ENCODE results near the gene SH3D19.
"Not testable (repeated sequence)": the region's sequence is repeated elsewhere in the genome, so short reads cannot be mapped to it uniquely, and the experiment has no call there.

SH3D19 gene

DNA sequence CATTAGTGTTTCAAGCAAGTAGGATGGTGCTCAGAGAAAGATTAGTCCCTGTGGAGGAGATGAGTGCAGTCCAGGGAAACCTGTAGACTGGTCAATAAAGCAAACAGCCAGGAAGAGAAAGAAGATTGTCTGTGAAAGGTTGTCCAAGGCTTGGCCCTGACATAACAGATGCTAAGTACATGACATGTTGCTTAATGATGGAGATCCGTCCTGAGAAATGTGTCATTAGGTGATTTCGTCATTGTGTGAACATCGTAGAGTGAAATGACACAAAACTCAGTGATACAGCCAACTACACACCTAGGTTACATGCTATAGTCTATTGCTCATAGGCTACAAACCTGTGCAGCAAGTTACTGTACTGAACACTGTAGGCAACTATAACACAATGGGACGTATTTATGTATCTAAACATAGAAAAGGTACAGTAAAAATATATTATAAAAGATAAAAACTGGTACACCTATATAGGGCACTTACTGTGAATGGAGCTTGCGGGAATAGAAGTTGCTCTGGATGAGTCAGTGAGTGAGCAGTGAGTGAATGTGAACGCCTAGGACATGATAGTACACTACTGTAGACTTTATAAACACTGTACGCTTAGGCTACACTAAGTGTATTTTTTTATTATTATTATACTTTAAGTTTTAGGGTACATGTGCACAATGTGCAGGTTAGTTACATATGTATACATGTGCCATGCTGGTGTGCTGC lies 57.4 kb downstream of the SH3D19 start:
- DNase-seq (ENCODE audit: low spot score): peak; percentile 28

DNA sequence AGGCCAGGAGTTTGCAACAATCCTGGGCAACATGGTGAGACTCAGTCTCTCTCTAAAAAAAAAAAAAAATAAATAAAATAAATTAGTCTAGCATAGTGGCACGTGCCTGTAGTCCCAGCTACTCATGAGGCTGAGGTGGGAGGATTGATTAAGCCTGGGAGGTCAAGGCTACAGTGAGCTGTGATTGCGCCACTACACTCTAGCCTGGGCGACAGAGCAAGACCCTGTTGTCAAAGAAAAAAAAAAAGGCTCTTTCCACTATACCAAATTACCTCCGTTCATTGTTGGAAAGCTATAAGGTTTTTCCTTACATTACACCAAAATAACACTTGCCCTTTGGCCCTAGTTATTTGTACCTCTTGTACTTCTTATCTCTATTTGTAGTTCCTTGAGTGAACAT lies 58.3 kb downstream of the SH3D19 start:
- DNase-seq (ENCODE audit: low spot score): no peak

DNA sequence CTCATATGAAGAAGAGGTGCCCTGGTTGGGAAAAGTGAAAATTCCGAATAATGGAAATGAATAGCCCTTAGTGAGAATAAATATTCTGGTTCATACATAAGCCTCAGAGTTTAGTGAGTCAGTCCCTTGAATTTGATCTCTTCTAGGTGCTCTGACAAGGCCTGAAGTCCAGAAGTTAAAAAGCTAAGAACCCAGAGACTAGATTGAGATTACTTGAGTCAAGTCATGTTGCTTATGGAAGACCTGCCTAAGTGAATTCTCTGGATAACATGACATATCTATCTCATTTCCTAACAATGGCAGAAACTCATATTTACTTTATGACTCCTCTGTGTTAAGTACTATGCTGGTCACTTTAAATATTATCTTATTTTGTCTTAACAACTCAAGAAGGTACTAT lies 58.9 kb downstream of the SH3D19 start:
- no peak for DNase-seq (ENCODE audit: low spot score)

DNA sequence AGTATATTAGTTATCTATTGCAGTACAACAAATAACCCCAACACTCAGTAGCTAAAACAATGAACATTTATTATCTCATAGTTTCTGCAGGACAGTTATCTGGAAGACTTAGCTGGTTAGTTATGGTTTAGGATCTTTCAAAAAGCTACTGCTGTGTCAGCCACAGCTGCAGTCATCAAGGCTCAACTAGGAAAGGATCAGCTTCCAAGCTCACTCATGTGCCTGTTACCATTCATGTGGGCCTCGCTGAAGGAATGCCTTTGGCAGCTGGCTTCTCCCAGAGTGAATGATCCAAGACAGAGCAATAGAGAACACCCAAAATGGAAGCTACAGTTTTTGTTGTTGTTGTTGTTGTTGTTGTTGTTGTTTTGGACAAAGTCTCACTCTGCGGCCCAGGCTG lies 62.0 kb downstream of the SH3D19 start:
- DNase-seq (ENCODE audit: low spot score): no peak

DNA sequence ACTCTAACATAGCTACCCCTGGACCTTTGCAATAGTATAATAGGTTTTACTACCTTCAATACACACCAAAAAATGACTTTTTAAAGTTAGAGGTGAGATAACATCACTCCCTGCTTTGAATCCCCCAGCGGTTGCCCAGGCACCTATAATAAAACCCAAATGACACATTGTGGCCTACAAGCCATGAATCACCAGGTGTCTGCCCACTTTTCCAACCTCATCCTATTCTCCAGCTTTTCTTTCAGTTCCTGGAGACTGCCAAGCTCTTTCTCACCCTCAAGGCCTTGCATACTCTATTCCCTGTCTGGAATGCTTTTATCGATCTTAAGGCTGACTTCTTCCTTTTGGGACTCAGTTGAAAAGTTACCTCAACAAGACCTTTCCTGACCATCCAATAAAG lies 64.9 kb downstream of the SH3D19 start:
- DNase-seq (ENCODE audit: low spot score): no peak

DNA sequence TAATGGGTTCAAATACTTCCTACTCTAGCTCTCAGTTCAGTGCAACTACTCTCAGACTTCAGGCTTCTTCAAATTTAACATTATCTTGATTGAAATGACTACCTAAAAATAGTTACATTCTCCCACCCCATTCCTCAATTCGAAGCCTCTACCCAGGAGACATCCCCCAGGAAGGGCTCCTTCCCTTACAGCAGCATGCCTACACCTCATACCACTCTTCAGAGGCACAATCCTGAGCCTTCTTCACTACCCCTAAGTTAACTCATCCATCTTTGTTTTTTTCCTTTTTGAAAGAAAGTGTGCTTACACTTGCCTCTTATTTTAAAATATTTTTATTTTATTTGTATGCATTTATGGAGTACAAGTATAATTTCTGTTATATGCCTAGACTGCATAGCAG lies 65.7 kb downstream of the SH3D19 start:
- DNase-seq (ENCODE audit: low spot score): no peak

DNA sequence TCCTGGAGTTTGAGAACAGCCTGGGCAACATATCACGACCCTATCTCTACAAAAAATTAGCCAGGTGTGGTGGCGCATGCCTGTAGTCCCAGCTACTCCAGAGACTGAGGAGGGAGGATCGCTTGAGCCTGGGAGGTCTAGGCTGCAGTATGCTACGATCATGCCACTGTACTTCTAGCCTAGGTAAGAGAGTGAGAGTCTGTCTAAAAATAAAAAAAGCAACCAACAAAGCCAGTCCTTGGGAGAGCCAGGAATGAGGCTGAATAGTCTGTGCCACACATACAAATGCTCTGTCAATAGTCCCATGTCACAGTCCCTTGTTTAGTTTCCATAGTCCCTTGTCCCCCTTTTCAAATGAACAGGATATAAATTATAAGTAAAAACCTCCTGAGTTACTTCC lies 67.7 kb downstream of the SH3D19 start:
- DNase-seq (ENCODE audit: low spot score): no peak

DNA sequence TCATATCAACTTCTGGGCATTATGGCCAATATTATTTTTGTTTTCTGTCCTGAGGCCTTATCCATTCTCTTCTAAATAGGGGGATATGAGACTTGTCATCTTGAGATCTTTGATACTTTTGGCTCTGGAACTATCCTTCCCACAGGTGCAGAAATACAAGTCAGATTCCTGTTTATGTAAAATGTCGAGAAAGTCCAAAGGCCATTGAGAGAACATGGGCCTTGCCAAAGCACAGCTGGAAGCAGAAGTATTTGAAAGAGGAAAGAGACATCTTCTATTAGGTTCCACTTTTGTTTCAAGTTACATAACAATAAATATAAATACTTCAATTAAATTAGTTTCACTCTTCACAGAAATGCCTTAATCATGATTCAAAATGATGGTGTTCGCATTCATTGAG lies 69.3 kb downstream of the SH3D19 start:
- no peak for DNase-seq (ENCODE audit: low spot score)

DNA sequence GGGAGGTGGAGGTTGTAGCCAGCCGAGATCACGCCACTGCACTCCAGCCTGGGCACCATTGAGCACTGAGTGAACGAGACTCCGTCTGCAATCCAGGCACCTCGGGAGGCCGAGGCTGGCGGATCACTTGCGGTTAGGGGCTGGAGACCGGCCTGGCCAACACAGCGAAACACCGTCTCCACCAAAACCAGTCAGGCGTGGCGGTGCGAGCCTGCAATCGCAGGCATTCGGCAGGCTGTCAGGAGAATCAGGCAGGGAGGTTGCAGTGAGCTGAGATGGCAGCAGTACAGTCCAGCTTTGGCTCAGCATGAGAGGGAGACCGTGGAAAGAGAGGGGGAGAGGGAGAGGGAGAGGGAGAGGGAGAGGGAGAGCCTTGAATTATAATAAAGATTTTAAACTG lies 69.7 kb downstream of the SH3D19 start:
- not testable (repeated sequence) for DNase-seq (ENCODE audit: low spot score)

DNA sequence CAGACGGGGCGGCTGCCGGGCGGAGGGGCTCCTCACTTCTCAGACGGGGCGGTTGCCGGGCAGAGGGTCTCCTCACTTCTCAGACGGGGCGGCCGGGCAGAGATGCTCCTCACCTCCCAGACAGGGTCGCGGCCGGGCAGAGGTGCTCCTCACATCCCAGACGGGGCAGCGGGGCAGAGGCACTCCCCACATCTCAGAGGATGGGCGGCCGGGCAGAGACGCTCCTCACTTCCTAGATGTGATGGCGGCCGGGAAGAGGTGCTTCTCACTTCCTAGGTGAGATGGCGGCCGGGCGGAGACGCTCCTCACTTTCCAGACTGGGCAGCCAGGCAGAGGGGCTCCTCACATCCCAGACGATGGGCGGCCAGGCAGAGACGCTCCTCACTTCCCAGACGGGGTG lies 70.2 kb downstream of the SH3D19 start:
- not testable (repeated sequence) for DNase-seq (ENCODE audit: low spot score)

DNA sequence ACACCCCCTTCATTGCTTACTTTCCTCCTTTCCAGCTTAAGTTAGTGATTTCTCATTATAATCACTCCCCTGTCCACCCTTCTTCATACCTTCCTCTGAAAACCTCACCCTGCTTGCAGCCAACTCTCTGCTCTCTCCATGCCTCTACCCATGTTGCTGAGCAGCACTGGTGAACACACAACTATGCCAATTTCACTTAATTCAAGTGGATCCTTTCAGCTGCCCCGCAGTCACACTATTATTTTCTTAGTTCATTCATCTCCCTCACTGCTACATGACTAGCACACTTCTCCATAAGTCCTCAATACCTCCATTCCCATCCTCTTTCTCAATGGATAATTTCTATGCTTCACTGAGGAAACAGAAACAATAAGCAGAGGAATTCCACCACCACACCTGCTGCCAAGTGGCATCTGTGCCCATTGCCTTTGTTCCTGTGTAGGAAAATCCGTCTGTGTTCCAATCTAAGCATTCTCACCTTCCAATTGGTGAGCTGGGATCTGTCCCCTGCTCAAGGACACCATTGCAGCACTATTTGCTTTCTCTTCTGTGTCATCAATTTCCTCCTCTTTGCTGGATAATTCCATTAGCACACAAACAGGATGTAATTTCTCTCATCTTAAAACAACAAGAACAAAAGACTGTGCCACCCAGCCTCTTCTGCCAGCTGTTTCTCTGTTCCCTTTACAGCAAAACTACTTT lies 73.7 kb downstream of the SH3D19 start:
- DNase-seq (ENCODE audit: low spot score): no peak

DNA sequence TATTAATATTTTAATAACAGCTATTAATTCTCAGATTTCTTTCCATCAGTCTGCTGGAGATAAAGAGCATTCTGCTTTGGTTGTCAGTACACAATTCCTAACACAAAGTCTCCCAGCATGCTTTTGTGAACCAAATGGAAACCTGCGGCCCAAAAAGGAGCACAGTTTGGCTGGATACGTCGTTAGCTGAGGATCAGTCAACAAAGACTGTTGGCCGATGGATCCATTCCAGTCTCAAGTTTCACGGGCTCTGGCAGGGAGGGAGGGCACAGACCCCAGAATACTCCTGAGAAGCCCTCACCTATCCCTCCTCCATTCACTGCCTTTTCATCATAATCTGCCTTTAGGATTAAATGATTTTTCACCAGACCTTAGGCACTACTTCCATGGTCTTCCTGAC lies 74.7 kb downstream of the SH3D19 start:
- DNase-seq (ENCODE audit: low spot score): no peak

DNA sequence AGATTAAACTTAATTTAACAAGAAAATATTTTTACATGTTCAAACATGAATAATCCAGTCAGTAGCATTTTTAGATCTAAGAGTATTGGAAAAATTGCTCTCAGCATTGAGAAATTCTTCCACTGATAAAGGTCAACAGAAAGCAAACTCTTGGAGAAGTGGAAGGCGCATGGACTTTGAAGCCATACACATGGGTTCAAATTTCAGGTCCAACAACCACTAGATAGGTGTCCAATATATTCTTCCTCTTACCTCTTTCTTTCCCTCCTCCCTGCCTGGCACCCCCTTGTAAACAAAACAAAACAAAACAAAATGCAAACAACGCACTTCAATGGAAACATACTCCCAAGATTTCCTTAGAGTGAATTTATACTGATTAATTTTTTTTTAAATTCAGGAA lies 76.9 kb downstream of the SH3D19 start:
- DNase-seq (ENCODE audit: low spot score): peak; percentile 15

DNA sequence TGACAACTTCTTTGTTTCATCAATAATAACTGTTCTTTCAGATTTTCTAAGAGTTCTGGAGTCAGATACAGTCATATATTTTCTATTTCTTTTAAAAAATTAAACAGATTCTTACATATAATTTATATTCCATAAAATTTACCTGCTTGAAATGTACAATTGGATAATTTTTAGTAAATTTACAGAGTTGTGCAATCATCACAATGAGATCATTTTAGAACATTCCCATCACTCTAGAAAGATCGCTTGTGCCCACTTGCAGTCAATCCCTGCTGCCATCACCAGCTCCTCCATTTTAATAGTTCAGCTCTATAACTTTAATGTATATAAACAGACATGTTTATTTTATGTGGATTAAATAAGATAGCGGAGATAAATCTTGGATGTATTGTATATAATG lies 78.0 kb downstream of the SH3D19 start:
- no peak for DNase-seq (ENCODE audit: low spot score)

DNA sequence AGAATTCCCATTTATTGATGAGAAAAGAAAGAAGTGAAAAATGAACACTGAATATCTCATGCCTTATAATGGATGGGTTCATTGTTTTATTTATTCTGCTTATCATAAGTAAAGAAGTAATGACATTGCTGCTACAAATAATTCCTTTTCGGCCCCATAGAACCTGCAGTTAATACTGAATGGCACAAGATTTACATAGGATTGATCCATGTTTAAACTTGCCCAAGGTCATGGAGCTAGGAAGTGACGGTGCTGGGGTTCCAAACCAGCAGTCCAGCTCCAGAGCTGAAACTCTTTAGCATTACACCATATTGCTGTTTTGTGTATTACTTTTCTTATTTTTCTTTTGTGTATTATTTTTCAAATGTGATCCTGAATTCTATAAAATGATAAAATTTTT lies 78.7 kb downstream of the SH3D19 start:
- DNase-seq (ENCODE audit: low spot score): no peak

DNA sequence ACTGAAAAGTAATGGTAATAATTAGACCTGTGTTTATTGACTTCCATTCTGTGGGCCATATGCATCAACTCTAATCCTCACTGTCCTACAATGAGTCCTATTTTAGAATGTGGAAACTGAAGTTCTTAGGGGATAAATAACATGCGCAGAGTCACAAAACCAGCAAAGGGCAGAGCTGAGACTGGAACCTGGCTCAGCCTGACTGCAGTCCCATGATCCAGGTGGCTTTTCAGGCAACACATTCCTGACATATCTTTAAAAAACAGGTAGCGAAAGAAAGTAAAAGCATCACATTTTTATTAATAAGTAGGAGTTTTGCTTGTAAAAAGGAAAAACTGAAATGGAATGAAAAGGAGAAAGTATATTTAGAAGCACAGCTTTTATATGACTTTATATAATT lies 83.1 kb downstream of the SH3D19 start:
- DNase-seq (ENCODE audit: low spot score): no peak

DNA sequence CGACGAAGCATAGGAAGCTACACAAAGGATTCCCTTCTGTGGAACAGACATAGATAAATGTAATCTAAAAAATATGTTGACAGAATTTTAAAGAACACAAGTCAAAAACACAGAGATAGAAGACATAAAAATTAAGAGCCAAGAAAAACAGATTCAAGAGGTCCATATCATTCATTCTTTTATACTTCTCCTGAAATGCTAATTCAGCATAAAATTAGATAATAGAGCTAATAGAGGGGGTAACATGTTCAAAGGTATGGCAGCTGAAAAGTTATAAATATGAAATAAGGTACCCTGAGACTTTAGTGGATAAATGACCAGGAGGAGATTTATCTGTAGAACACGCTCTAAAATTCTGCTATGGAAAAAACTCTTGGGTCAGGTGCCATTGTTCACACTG lies 85.8 kb downstream of the SH3D19 start:
- no peak for DNase-seq (ENCODE audit: low spot score)

DNA sequence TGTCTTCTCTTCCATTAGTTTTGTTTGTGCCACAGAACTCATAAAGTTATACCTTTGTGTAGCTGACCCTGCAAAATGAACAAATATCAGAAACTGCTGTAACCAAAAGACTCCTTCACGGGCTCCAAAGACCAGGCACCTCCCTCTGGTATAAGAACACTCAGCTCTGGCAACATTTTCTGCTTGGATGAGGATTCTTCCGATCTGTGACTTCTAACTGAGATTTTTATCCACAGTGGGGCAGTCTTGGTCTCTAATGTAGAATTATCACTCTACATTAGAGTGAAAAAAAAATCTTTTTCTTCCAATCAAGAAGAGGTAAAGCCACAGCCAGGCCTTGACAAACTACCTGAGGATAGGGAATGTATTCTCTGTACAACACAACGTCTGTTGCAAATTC lies 86.9 kb downstream of the SH3D19 start:
- DNase-seq (ENCODE audit: low spot score): no peak

DNA sequence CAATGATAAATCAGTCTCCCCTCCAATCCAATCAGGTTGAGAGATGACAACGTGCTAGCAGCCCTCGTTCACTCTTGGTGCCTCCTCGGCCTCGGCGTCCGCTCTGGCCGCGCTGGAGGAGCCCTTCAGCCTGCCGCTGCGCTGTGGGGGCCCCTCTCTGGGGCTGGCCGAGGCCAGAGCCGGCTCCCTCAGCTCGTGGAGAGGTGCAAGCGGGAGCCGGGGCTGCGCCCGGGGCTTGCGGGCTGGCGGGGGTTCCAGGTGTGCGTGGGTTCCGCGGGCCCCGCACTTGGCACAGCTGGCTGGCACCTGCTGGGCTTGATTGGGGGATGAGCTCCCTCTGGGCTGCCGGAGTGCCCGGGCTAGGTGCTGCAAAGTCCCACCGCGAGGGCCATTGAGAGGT lies 89.4 kb downstream of the SH3D19 start:
- DNase-seq (ENCODE audit: low spot score): no peak

DNA sequence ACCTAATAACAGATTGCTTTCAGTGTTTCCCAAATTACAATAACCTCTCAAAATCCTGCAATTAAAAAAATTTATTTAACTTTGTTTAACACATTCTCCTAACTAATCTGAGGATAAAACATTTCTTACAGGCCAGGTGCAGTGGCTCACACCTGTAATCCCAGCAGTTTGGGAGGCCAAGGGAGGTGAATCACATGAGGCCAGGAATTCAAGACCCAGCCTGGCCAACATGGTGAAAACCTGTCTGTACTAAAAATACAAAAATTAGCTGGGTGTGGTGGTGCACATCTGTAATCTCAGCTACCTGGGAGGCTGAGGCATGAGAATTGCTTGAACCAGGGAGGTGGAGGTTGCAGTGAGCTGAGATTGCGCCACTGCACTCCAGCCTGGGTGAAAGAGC lies 90.0 kb downstream of the SH3D19 start:
- not testable (repeated sequence) for DNase-seq (ENCODE audit: low spot score)

DNA sequence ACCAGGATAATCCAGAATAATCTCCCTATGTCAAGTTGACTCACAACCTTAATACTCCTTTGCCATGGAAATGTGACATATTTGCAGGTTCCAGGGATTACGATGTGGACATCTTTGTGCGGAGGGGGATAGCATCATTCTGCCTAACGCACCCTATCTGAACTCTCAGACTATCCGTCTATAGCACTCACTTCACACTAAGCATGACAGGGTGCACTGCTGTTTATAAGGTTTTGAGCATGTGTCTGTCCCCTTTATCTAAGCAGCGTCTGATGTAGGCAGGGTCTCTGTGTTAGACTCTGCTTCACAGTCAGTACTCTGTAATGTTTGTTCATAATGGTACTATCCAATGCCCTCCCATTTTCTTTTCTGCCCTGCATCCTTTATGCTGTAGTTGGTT lies 91.8 kb downstream of the SH3D19 start:
- no peak for DNase-seq (ENCODE audit: low spot score)

DNA sequence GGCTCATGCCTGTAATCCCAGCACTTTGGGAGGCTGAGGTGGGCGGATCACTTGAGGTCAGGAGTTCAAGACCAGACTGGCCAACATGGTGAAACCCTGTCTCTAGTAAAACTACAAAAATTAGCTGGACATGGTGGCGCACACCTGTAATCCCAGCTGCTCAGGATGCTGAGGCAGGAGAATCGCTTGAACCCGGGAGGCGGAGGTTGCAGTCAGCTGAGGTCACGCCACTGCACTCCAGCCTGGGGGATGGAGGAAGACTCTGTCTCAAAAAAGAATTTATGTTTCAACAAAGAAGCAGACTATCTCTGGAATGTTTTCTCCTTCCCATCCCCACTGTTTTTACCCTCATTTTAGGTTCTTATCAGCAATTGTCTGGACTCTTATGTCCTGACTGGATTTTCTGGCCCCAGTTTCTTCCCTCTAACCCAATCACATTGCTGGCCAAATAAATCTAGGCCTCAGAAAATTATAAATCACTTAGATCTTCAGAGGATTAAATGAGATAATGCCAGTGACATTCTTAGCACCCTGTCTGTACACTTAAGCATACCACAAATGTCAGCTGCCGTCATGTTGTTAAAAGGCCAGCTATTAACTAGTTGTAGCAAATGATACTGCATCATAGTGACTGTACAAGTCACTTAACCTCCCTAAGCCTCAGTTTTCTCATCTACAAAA lies 93.3 kb downstream of the SH3D19 start:
- no peak for DNase-seq (ENCODE audit: low spot score)
